ENCODE measurements around the gene VSIG1.

Gene VSIG1

GRCh38 chrX:108044554-108045256, at the start of gene VSIG1:
TSS of gene VSIG1 (plus strand) at chrX:108045065. CDS start at chrX:108045131, 66 bp downstream.
- peaks cover 3% of the 10 kb centered on the region for H3K36me3 Mint-ChIP-seq
- no peaks in the 10 kb centered on the region for H3K27me3 Mint-ChIP-seq
- no peak for ATAC-seq (ENCODE audit: low read depth)
- no peaks in the 10 kb centered on the region for H3K9me3 Mint-ChIP-seq
- H3K27ac Mint-ChIP-seq = no peak within 1 kb of the TSS
- DNase-seq (ENCODE audit: low spot score in 2 of 2) = no peak
- no peaks in the 10 kb centered on the region for H3K4me1 Mint-ChIP-seq
- no peak within 1 kb of the TSS for H3K4me3 Mint-ChIP-seq

GRCh38 chrX:107996124-107996523, 48.7 kb upstream of the VSIG1 start:
- no peaks in the 10 kb centered on the region for H3K4me1 Mint-ChIP-seq
- ATAC-seq (ENCODE audit: low read depth) = no peak
- no peak overlapping the region for H3K4me3 Mint-ChIP-seq
- H3K9me3 Mint-ChIP-seq = peaks cover 6% of the 10 kb centered on the region
- peaks cover 6% of the 10 kb centered on the region for H3K36me3 Mint-ChIP-seq
- DNase-seq (ENCODE audit: low spot score in 2 of 2) = no peak
- H3K27ac Mint-ChIP-seq = no peak overlapping the region
- peaks cover 6% of the 10 kb centered on the region for H3K27me3 Mint-ChIP-seq

- DNase-seq (ENCODE audit: low spot score in 2 of 2) (no peak), ATAC-seq (ENCODE audit: low read depth) (no peak)
- Mint-ChIP-seq H3K27me3 (peaks cover 5% of the 10 kb centered on the region), H3K36me3 (peaks cover 6% of the 10 kb centered on the region), H3K27ac (no peak overlapping the region), H3K4me3 (no peak overlapping the region), H3K4me1 (no peaks in the 10 kb centered on the region), H3K9me3 (peaks cover 7% of the 10 kb centered on the region)
These were observed 44.1 kb upstream of the VSIG1 start for GRCh38 chrX:108000751-108001150.

- DNase-seq (ENCODE audit: low spot score in 2 of 2) (no peak), ATAC-seq (ENCODE audit: low read depth) (peak; percentile 69)
- Mint-ChIP-seq H3K36me3 (peaks cover 6% of the 10 kb centered on the region), H3K27ac (no peak overlapping the region), H3K9me3 (peaks cover 7% of the 10 kb centered on the region), H3K4me3 (no peak overlapping the region), H3K27me3 (peaks cover 4% of the 10 kb centered on the region), H3K4me1 (no peaks in the 10 kb centered on the region)
These were observed 43.5 kb upstream of the VSIG1 start for GRCh38 chrX:108001218-108001814.

GRCh38 chrX:108018656-108019381, 26.0 kb upstream of the VSIG1 start:
- Mint-ChIP-seq H3K36me3 (peaks cover 3% of the 10 kb centered on the region), H3K9me3 (peaks cover 3% of the 10 kb centered on the region), H3K4me3 (peak overlapping the region; percentile 78), H3K4me1 (peaks cover 24% of the 10 kb centered on the region), H3K27me3 (no peaks in the 10 kb centered on the region), H3K27ac (peak overlapping the region; percentile 93)
- ATAC-seq (ENCODE audit: low read depth) (peak; percentile 90), DNase-seq (ENCODE audit: low spot score in 2 of 2) (no peak)

GRCh38 chrX:108019382-108019875, 25.4 kb upstream of the VSIG1 start:
- peaks cover under 1% of the 10 kb centered on the region for H3K36me3 Mint-ChIP-seq
- H3K9me3 Mint-ChIP-seq = peaks cover under 1% of the 10 kb centered on the region
- no peak for DNase-seq (ENCODE audit: low spot score in 2 of 2)
- peak overlapping the region; percentile 93 for H3K27ac Mint-ChIP-seq
- H3K4me3 Mint-ChIP-seq = peak overlapping the region; percentile 78
- H3K27me3 Mint-ChIP-seq = no peaks in the 10 kb centered on the region
- ATAC-seq (ENCODE audit: low read depth) = peak; percentile 6
- peaks cover 24% of the 10 kb centered on the region for H3K4me1 Mint-ChIP-seq

- peak overlapping the region; percentile 64 for H3K4me3 Mint-ChIP-seq
- peaks cover 26% of the 10 kb centered on the region for H3K4me1 Mint-ChIP-seq
- no peak for DNase-seq (ENCODE audit: low spot score in 2 of 2)
- H3K27ac Mint-ChIP-seq = peak overlapping the region; percentile 53
- ATAC-seq (ENCODE audit: low read depth) = no peak
- H3K27me3 Mint-ChIP-seq = no peaks in the 10 kb centered on the region
- no peaks in the 10 kb centered on the region for H3K9me3 Mint-ChIP-seq
- H3K36me3 Mint-ChIP-seq = no peaks in the 10 kb centered on the region
These were observed 24.2 kb upstream of the VSIG1 start for GRCh38 chrX:108020631-108021030.

- Mint-ChIP-seq H3K4me3 (no peak overlapping the region), H3K4me1 (peaks cover 31% of the 10 kb centered on the region), H3K36me3 (no peaks in the 10 kb centered on the region), H3K27ac (no peak overlapping the region), H3K9me3 (no peaks in the 10 kb centered on the region), H3K27me3 (no peaks in the 10 kb centered on the region)
- DNase-seq (ENCODE audit: low spot score in 2 of 2) = no peak
- ATAC-seq (ENCODE audit: low read depth) = no peak
These were observed 22.3 kb upstream of the VSIG1 start for GRCh38 chrX:108022491-108023089.

GRCh38 chrX:108025376-108025775, 19.5 kb upstream of the VSIG1 start:
- H3K27me3 Mint-ChIP-seq = no peaks in the 10 kb centered on the region
- peaks cover 33% of the 10 kb centered on the region for H3K4me1 Mint-ChIP-seq
- DNase-seq (ENCODE audit: low spot score in 2 of 2) (no peak), ATAC-seq (ENCODE audit: low read depth) (no peak)
- H3K9me3 Mint-ChIP-seq = no peaks in the 10 kb centered on the region
- no peak overlapping the region for H3K4me3 Mint-ChIP-seq
- no peaks in the 10 kb centered on the region for H3K36me3 Mint-ChIP-seq
- peak overlapping the region; percentile 73 for H3K27ac Mint-ChIP-seq

- no peak overlapping the region for H3K4me3 Mint-ChIP-seq
- no peak for DNase-seq (ENCODE audit: low spot score in 2 of 2)
- no peaks in the 10 kb centered on the region for H3K27me3 Mint-ChIP-seq
- H3K36me3 Mint-ChIP-seq = no peaks in the 10 kb centered on the region
- H3K4me1 Mint-ChIP-seq = peaks cover 33% of the 10 kb centered on the region
- no peaks in the 10 kb centered on the region for H3K9me3 Mint-ChIP-seq
- H3K27ac Mint-ChIP-seq = peak overlapping the region; percentile 73
- ATAC-seq (ENCODE audit: low read depth) = peak; percentile 72
These were observed 18.8 kb upstream of the VSIG1 start for GRCh38 chrX:108025954-108026600.

- ATAC-seq (ENCODE audit: low read depth) = no peak
These were observed 16.0 kb upstream of the VSIG1 start for GRCh38 chrX:108028854-108029253.

GRCh38 chrX:108029928-108030711, 14.7 kb upstream of the VSIG1 start:
- no peaks in the 10 kb centered on the region for H3K36me3 Mint-ChIP-seq
- ATAC-seq (ENCODE audit: low read depth) (peak; percentile 37), DNase-seq (ENCODE audit: low spot score in 2 of 2) (no peak)
- no peaks in the 10 kb centered on the region for H3K9me3 Mint-ChIP-seq
- no peak overlapping the region for H3K27ac Mint-ChIP-seq
- H3K27me3 Mint-ChIP-seq = no peaks in the 10 kb centered on the region
- no peak overlapping the region for H3K4me3 Mint-ChIP-seq
- peaks cover 24% of the 10 kb centered on the region for H3K4me1 Mint-ChIP-seq

More at GRCh38 chrX:108028854-108029253, 16.0 kb upstream of the VSIG1 start:
- H3K27me3 Mint-ChIP-seq = no peaks in the 10 kb centered on the region
- peak overlapping the region; percentile 32 for H3K4me3 Mint-ChIP-seq
- H3K27ac Mint-ChIP-seq = no peak overlapping the region
- no peaks in the 10 kb centered on the region for H3K36me3 Mint-ChIP-seq
- H3K4me1 Mint-ChIP-seq = peaks cover 26% of the 10 kb centered on the region
- no peaks in the 10 kb centered on the region for H3K9me3 Mint-ChIP-seq
- DNase-seq (ENCODE audit: low spot score in 2 of 2) = no peak

- H3K27me3 Mint-ChIP-seq = no peaks in the 10 kb centered on the region
- H3K9me3 Mint-ChIP-seq = no peaks in the 10 kb centered on the region
- H3K27ac Mint-ChIP-seq = no peak overlapping the region
- H3K4me3 Mint-ChIP-seq = no peak overlapping the region
- DNase-seq (ENCODE audit: low spot score in 2 of 2) (no peak), ATAC-seq (ENCODE audit: low read depth) (no peak)
- peaks cover 2% of the 10 kb centered on the region for H3K36me3 Mint-ChIP-seq
- H3K4me1 Mint-ChIP-seq = peaks cover 17% of the 10 kb centered on the region
These were observed 11.9 kb upstream of the VSIG1 start for GRCh38 chrX:108032944-108033343.

Measured in memory B cell (primary cell).